Stimulated activated CD4-positive, alpha-beta T cell treated with anti-CD3 and anti-CD28 coated beads, Interleukin-4, amount 100 ng/mL, for 24 hours (primary cell): ENCODE measurements around the gene SCMH1.

ENCODE experiments used
- DNase-seq: peaks from one replicate; pipeline ENCODE4 v3.0.0-alpha.2; 2020

The SCMH1 gene

DNA sequence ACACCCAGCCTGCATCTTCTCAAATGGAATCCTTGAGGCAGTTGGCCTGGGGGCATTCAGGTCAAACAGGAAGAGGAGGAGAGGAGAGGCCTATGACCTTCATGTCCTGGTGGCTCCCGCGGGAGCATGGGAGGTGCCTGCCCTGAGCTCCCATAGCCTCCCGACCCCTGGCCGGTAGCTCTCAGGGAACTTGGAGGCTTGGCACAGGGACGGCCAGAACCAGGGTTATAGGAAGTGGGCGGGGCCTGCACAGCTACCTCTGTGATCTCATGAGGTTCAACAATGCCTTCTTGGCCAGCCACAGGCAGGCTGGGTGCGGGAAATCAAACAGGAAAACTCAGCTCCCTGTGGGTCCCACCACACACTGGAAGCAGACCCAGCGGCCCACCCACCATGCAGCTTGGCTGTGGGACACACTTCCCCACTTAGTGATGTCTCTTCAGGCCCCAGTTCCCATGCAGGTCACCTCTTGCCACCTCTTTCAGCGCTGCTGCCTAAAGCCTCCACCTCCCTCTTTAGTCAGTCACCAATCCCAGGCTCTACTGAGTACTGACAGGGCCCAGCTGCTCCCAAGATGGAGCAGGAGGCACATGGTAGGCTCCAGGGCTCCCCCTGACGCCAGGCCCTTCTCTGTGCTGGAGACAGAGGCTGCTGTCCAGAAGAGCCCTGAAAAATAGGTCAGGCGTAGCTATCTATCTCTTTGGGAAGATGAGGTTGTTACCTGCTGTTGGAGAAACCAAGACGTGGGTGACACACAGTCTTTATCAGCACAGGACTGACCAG is 220.4 kb downstream of the SCMH1 start, which contains the start of gene SLFNL1:
SLFNL1 (minus strand) TSS at position 200 of the 783 bp plus-strand sequence. CDS start 1,065 bp downstream, outside the sequence.
- no peak for DNase-seq

GRCh38 chr1:41020654-41021053 is 221.5 kb downstream of the SCMH1 start:
- no peak for DNase-seq

- no peak for DNase-seq
Observed at GRCh38 chr1:41020109-41020576, 222.0 kb downstream of the SCMH1 start.

DNA sequence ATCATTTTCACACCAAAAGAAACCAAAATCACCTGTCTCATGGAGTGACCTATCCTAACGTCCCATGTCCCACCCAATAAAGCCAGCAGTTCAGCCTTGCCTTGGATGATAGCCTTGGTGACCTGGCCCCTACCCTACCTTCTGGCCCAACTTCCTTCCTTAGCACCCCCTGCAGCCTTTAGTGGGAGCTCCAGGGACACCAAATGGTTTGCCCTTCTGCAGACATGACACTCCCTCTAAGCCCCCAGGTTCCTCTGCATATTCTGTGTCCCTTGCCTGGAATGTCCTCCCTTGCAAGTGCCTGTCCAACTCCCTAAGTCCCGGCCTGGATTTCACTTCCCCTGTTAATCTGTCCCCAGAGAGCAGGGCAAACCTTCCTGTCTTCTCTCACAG is 222.8 kb downstream of the SCMH1 start:
- no peak for DNase-seq

- no peak for DNase-seq
Observed at GRCh38 chr1:41018018-41018410, 224.1 kb downstream of the SCMH1 start.

GRCh38 chr1:41017141-41018017 is 224.7 kb downstream of the SCMH1 start:
- no peak for DNase-seq

GRCh38 chr1:41015897-41016470 is 226.1 kb downstream of the SCMH1 start:
- no peak for DNase-seq

DNA sequence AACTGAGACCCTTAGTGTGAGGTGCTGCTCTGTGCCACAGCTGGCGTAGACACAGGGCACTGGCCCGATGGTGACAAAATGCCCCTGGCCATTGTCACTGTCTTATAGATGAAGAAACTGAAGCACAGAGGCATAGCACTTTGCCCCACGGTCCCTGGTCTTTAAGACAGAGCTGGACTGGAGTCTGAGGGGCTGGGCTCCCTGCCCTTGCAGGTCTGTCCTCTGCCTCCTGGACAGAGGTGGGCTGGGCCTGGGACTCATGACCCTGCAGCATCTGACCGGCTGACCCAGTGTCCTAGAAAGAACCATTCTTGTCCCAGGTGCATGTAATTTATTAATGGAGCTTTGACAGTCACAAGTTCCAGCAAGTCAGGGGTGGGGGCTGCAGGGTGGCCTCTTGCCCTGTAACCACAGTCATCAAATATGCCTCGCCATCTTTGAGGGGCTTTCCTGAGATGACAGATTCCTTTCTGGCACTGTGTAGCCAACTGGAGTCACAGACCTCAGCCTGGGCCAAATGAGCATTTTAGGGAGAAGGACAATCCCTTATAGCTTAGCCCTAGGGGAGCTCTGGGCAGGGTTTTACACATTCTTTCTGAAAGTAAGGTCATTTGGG is 226.7 kb downstream of the SCMH1 start:
- DNase-seq: no peak

GRCh38 chr1:41014871-41015270 is 227.2 kb downstream of the SCMH1 start:
- DNase-seq: no peak

GRCh38 chr1:41013796-41014195 is 228.3 kb downstream of the SCMH1 start:
- no peak for DNase-seq

DNA sequence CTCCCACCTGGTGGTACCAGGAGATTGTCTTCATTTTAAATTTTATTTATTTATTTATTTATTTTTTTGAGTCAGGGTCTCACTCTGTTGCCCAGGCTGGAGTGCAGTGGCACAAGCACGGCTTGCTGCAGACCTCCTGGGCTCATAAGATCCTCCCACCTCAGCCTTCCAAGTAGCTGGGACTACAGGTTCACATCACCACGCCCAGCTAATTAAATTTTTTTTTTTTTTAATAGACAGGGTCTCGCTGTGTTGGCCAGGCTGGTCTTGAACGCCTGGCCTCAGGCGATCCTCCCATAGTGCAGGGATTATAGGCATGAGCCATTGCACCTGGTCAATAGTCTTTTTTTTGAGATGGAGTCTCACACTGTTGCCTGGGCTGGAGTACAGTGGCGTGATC is 229.1 kb downstream of the SCMH1 start:
- no peak for DNase-seq

- DNase-seq: no peak
Observed at GRCh38 chr1:41010345-41010744, 231.8 kb downstream of the SCMH1 start.

DNA sequence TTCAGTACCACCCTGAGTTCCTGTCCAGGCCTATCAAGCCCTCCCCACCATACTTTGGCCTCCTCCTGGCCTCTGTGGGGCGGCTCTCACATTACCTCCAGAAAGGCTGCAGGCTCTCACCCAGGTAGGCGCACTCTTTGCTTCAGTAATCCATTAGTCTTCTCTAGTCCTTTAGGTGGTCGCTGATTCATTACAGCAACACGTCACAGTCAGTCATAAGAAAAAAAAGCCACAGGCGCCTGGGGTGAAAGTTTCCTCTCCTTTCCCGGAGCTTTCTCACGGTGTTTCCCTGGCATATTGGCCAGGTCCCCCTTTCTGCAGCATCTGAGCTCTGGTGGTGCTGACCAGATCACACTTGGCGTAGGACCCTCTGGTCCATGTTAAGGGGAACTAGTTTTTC is 232.6 kb downstream of the SCMH1 start:
- no peak for DNase-seq

- no peak for DNase-seq
Observed at GRCh38 chr1:41006942-41007865, 234.9 kb downstream of the SCMH1 start.

GRCh38 chr1:41005876-41006275 is 236.2 kb downstream of the SCMH1 start:
- no peak for DNase-seq

DNA sequence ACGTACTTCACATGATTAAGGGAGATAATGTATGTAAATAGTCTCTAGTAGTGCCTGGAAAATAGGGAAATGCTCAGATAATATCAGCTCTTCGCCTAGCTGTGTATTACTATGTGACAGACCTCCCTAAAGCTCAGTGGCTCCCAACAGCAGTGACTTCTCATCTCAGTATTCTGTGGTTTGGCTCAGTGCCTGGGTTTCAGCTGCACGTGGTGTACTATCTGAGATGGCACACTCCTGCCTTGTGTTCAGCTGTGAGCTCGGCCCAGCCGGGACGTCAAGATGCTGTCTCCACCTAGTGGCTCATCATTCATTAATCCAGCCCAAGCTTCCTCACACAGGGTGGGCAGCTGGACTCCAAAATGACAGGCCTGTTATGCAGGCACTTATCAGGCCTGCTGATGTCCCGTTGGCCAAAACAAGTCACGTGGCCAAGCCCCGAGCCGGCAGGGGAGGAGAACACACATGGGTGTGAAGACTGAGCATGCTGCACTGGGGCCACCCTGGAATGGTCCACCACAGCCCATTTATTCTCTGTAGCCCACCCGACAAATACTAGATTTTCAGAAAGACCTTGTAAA is 238.4 kb downstream of the SCMH1 start:
- DNase-seq: peak; percentile 90

DNA sequence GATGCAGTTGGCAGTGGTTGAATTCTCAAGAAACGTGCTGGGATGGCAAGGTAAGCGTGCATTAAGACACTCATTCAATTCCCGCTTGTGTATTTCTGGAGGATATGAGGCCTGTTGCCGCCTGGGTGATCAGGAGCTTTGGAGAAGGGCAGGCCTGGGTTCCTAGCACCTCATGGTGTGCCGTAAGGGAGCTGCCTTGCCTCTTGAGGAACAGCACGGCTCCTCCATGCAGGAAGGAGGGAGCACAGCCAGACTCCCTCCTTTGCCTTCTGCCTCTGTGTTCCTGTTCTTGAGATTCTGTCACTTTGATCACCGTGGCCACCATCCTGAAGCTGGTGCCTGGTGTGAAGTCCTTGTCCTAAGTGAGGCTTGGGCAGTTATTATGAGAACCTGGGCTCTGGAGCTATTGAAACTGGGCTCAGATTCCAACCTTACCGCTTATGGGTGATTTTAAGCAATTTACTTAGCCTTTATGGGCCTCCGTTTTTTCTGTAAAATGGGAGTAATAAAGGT is 238.9 kb downstream of the SCMH1 start:
- DNase-seq: no peak

GRCh38 chr1:40998668-40999067 is 243.4 kb downstream of the SCMH1 start:
- no peak for DNase-seq

DNA sequence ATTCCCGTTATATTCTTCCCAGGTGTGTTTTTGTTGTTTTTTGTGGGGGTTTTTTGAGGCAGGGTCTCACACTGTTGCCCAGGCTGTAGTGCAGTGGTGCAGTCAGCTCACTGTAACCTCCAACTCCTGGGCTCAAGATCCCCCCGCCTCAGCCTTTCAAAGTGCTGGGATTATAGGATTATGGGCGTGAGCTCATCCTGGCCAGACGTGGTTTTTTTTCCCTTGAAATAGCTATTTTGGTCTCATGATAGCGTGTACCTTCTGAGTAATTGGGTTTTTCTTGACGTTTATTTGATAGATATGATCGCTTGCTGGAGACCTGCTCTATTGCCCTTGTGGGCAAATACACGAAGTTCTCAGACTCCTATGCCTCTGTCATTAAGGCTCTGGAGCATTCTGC is 245.0 kb downstream of the SCMH1 start:
- no peak for DNase-seq

DNA sequence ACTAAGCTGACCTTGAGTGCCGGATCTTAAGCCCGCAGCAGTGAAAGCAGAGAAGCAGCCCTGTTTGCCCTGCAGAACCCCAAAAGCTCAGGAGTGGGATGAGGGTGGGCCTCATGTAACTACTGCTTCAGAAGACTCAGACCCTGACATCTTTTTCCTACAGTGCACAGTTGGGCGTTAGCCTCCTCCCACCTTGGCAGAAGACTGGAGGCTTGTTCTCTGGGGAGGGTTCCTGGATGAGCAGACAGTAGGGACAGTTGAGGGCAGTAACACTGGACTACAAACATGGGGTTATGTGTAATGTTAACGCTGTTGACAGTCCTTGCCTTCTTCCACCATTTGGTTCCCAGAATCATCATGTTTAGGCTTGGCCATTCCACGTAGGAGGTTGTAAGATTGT is 253.0 kb downstream of the SCMH1 start:
- no peak for DNase-seq

GRCh38 chr1:40988280-40988679 is 253.8 kb downstream of the SCMH1 start:
- no peak for DNase-seq
